HG03342 (cell line): ENCODE results near the gene PPFIA4.
"Not testable (repeated sequence)": the region's sequence is repeated elsewhere in the genome, so short reads cannot be mapped to it uniquely, and the experiment has no call there.

Source experiments
- ATAC-seq: cut with Tn5 transposase; IDR thresholded peaks from one replicate; pipeline ENCODE4 v1.9.1; 2021; ENCODE audit warnings: mild to moderate bottlenecking, moderate library complexity; ENCODE audit not compliant: unreplicated experiment

The PPFIA4 gene

DNA sequence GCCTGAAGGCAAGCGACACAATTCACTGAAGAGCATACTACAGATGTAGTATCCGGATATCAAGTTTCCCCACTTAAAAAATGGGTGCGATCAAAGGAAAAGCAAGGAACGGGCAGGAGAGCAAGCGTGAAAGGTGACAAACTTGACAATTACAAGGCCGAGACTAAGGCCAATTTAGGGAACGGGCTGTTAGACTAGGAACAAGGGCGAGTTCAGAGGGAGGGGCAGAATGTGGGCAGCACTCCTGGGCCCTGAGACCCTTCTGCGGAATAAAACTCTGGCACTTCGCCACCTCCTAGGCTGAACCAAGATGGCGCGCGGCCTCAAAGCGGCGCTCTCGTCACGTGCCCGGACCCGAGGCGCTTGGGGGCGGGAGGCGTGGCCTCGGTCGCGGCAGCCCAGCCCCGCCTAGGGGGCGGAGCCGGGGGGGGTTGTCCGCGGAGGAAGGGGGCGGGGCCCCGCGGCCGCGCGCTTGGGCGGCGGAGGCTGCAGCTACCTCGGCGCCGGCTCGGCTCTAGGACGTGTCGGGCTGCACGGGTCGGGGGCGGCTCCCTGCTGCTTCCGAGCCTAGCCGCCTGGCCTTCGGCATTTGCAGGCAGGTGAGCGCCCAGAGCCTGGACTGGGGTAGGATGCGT lies at the start of gene PPFIA4:
Gene PPFIA4 (plus strand): TSS at position 461 of the 635 bp plus-strand sequence. CDS start 12,518 bp downstream, outside the sequence.
- ATAC-seq = peak; percentile 68

DNA sequence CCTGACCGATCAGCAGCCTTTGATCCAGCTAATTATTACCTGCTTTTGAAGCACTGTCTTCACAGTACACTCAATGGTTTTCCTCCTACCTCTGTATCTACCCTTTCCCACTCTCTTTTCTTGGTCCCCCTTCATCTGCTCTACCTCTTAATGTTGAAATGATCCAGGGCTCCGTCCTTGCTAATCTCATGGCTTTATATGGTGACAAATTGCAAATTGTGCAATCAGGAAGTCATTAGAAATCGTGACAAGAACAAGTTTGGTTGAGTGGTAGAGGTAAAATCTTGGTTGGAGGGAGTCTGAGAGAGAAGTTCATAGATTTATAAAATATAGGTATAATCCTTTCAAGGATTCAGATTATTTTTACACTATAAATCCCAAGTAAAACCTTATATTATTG lies 49.7 kb upstream of the PPFIA4 start:
- ATAC-seq = no peak

- no peak for ATAC-seq
These were observed 46.8 kb upstream of the PPFIA4 start for GRCh38 chr1:202979459-202979858.

GRCh38 chr1:202981939-202982338 lies 44.4 kb upstream of the PPFIA4 start:
- no peak for ATAC-seq

DNA sequence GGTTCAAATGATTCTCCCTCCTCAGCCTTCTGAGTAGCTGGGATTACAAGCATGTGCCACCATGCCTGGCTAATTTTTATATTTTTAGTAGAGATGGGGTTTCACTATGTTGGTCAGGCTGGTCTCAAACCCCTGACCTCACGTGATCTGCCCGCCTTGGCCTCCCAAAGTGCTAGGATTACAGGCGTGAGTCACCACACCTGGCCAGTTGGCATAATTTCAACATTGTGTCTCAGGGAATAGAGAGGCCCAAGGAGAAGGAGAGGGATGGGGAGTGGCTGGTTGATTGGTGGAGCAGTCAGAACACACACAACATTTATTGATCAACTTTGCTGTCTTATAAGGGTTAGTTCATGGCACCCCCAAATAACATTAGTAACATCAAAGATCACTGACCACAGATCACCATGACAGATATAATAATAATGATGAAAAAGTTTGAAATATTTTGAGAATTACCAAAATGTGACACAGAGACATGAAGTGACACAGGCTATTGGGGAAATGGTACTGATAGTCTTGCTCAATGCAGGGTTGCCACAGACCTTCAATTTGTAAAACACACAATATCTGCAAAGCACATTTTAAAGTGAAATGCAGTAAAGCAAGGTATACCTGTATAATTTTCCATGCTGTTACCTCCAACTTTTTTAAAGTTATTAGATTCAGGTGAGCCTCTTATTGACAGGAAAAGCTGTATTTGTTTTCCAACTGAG lies 43.4 kb upstream of the PPFIA4 start:
- no peak for ATAC-seq

- ATAC-seq = not testable (repeated sequence)
These were observed 40.2 kb upstream of the PPFIA4 start for GRCh38 chr1:202986120-202986519.

- no peak for ATAC-seq
These were observed 39.0 kb upstream of the PPFIA4 start for GRCh38 chr1:202987255-202987654.

DNA sequence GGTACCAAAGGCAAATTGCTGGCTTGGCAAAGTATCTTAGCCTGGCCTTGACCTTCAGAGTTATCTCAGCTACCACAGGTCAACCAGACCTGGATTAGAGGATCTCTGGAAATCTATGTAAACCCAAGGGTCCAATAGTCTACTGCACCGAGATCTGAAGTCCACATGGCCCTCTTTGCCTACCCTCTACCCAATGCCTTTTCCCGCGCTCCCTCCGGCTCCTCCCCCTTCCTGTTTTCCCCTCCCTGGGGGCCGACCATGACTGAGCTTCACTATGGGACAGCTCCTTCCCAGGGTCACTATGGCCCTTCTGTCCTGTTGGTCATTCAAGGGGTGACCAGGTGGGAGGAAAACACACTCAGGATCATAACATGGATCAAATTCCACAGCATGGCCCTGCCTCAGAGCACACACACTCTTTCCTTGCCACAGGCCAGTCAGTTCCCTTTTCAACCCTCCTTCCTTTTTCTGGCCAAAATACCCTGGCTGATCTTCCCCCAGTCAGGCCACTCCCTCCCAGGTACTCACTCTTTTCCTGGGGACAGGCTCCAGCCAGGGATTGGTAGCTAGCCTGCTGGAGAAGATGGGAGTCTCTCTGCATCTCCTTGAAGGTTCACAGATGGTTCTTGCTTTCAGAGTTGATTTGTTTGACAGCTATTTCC lies 38.2 kb upstream of the PPFIA4 start:
- ATAC-seq = no peak

GRCh38 chr1:202989879-202990278 lies 36.4 kb upstream of the PPFIA4 start:
- no peak for ATAC-seq

GRCh38 chr1:202991112-202991511 lies 35.2 kb upstream of the PPFIA4 start:
- ATAC-seq = no peak

GRCh38 chr1:202994756-202995155 lies 31.5 kb upstream of the PPFIA4 start:
- no peak for ATAC-seq

DNA sequence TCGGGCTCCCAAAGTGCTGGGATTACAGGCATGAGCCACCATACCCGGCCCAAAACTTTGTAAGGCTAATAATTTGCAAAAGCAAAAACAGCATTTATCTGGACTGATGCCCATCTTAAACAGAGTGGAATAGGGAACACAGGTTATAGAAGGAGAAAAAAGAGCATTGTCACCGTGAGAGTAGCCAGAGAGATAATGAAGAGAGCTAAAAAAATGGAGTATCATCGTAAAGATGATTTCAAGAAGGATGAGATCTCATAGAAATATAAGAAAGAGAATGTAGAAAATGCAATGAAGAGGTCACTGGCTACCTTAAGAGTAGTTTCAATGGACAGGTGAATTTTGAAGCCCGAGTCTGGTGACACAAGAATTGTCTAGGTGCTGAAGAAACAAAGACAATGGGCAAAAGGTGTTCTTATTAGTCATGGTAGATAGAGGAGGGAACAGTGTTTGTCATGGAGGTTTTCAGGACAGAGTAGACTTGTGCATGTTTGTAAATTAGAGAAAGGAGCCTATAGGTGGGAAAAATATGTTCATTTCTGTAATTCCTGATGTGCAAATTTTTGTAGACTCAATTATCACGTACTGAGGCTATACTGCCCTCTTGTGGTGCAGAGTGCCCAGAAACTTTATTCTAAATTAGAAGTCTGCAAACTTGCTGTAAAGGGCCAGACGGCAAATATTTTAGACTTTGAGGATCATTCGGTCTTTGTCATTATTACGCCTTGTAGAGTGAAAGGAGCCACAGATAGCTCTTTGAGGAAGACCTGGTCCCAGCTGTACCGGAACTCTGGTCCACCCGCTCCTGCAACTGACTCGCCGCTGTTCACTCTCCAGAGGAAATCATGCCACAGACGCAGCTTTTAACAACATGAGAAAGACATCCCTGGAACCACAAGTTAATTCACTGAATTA lies 27.2 kb upstream of the PPFIA4 start:
- no peak for ATAC-seq

DNA sequence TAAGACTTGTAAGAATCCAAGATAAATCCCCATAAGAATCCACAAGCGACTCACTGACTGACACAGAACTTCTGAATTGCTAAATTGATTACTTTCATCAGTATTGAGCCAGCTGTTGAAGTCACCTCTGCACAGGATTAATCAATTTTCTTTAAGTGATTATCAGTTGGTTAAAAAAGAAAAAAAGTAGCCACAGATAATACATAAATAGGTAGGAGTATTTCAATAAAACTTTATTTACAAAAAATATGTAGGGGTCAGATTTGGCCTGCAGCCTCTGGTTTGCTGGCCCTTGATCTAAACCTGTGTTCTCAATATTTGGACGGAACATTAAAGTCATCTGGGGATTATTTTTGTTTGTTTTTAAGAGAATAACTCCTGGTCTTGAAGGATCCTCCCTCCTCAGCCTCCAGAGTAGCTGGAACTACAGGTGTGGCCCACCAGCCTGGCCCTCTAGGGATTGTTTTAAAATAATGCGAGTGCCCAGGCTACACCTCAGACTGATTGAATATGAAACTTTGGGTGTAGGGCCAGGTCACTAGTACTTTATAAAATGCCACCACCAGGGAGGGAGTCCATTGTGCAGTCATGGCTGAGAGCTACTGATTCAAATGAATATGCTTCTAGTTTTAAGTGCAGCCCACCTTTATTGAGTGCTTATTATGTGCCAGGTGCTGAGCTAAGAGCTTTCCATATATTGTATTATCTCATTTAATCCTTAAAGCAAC lies 25.9 kb upstream of the PPFIA4 start:
- ATAC-seq = no peak

DNA sequence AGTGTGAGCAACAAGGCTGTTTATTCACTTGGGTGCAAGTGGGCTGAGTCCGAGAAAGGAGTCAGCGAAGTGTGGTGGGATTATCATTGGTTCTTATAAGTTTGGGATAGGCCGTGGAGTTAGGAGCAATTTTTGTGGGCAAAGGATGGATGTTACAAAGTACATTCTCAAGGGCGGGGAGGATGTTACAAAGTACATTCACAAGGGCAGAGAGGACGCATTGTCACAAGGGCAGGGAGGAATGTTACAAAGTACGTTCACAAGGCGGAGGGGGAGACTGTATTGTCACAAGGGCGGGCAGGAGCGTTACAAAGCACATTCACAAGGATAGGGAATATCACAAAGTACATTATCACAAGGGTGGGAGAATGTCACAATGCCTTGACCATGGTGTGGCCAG lies 24.3 kb upstream of the PPFIA4 start:
- no peak for ATAC-seq

DNA sequence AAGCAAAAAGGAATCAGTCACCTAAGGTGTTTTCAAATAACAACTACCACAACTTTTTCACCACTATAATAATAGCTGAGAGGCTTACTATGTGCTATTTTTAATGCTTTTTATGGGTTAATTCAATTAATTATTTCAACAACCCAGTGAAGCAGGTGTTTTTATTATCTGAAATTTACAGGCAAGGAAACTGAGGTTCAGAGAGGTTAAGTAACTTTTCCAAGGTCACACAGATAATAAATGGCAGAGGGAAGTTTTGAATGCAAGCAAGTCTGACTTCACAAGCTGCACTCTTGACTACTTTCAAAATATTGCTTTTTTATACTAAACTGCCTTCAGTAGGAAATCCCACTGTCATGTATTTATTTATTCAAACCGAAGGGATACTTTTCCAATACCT lies 23.3 kb upstream of the PPFIA4 start:
- ATAC-seq = no peak

DNA sequence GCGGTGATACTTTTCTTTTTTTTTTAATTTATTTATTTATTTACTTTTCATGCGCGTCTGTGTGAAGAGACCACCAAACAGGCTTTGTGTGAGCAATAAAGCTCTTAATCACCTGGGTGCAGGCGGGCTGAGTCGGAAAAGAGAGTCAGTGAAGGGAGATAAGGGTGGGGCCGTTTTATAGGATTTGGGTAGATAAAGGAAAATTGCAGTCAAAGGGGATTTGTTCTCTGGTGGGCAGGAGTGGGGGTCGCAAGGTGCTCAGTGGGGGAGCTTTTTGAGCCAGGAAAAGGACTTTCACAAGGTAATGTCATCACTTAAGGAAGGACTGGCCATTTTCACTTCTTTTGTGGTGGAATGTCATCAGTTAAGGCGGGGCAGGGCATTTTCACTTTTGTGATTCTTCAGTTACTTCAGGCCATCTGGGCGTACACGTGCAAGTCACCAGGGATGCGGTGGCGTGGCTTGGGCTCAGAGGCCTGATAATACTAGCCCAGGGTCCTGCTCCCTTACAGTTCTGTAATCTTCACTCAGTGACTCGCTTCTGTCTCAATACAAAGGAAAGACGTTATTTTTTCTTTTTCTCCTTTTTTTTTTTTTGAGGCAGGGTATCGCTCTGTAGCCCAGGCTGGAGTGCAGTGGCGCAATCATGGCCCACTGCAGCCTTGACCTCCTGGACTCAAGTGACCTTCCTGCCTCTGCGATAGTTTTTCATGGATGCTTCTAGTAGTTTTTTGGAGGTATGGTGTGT lies 20.7 kb upstream of the PPFIA4 start:
- not testable (repeated sequence) for ATAC-seq

GRCh38 chr1:203006948-203007871 lies 19.1 kb upstream of the PPFIA4 start, which contains the start of gene TMEM183A:
Gene TMEM183A, plus strand, starts transcription at chr1:203007374. Its CDS starts 92 bp downstream, at chr1:203007466.
- ATAC-seq = peak; percentile 92

GRCh38 chr1:203009185-203009584 lies 17.1 kb upstream of the PPFIA4 start:
- ATAC-seq = no peak
